HCT116 (cell line): Measurements from ENCODE around the gene TAF1B. TPM values are rescaled to one million over a fixed set of nuclear protein-coding genes. Genes with fewer than 3 reads are reported as not detected.
A peak's percentile ranks its signal among the peaks of the same experiment; 100 is the strongest.

Experiments used
- ATAC-seq: fragments of 200-7000 bp; cut with Tn5 transposase; 2 replicates; pipeline ENCODE4 v1.9.1; 2020; ENCODE audit warnings: mild to moderate bottlenecking, moderate library complexity
- BruUV-seq: library from RNA; stranded (reverse); fragments of 400-500 nt; replicated peaks from 2 replicates; lab custom pipeline; 2021; lab: Mats Ljungman, UMichigan
- CTCF ChIA-PET: fragments of 300-600 bp; sonication (Branson Sonifier 250); formaldehyde crosslinking; loops from one replicate; lab custom pipeline; 2021; ENCODE audit warnings: antibody characterized with exemption; lab: Charles Lee
- POLR2A ChIA-PET: fragments of 300-600, 350-600 bp; sonication (Branson Sonifier 250); formaldehyde crosslinking; loops from one replicate; lab custom pipeline; 2021; ENCODE audit warnings: antibody characterized with exemption; lab: Charles Lee
- RAD21 ChIA-PET, 2 experiments: fragments of 300-600 bp; sonication (Branson Sonifier 250); formaldehyde crosslinking; loops; one replicate each; lab custom pipeline; 2023; ENCODE audit warnings: low total read pairs in 2 of 2; ENCODE audit not compliant: uncharacterized antibody in 2 of 2, unreplicated experiment in 2 of 2, low non-redundant PET in 1 of 2; lab: Charles Lee
- DNase-seq: peaks from one replicate; pipeline ENCODE4 v3.0.0-alpha.2; 2010; ENCODE audit warnings: low read depth, low spot score
- H2AFZ ChIP-seq: fragments of 200-600 bp; shearing (Covaris generic), sonication (generic); 2 replicates; pipeline ENCODE4 v1.6.1; 2017; ENCODE audit warnings: low read depth, mixed run types, mixed read lengths, antibody characterized with exemption, low read length; ENCODE audit not compliant: poor library complexity, severe bottlenecking
- H3K27ac ChIP-seq: 2 replicates; pipeline ENCODE4 v1.5.1; 2012; ENCODE audit warnings: low read depth, low read length
- H3K27me3 ChIP-seq: fragments of 200-600 bp; sonication (generic); 2 replicates; pipeline ENCODE4 v1.6.1; 2016; ENCODE audit warnings: mixed run types, low read length, mixed read lengths; ENCODE audit not compliant: insufficient read depth
- H3K36me3 ChIP-seq, 2 experiments: fragments of 200-500 bp in 1 of 2; fragments of 200-600 bp in 1 of 2; sonication (Bioruptor generic) in 1 of 2; sonication (generic) in 1 of 2; 2 replicates each; pipeline versions ENCODE4 v1.5.1 to v1.6.1; 2014 to 2016; ENCODE audit warnings: low read length in 2 of 2, inconsistent platforms in 1 of 2, mixed read lengths in 1 of 2, mixed run types in 1 of 2; ENCODE audit not compliant: insufficient read depth in 2 of 2, control insufficient read depth in 1 of 2
- H3K4me1 ChIP-seq, 2 experiments: fragments of 200-600 bp in 1 of 2; sonication (generic) in 1 of 2; 2 replicates each; pipeline versions ENCODE4 v1.5.1 to v1.6.1; 2012 to 2017; ENCODE audit warnings: low read length in 2 of 2, inconsistent platforms in 1 of 2, mild to moderate bottlenecking in 1 of 2, mixed read lengths in 1 of 2, mixed run types in 1 of 2, moderate library complexity in 1 of 2; ENCODE audit not compliant: insufficient read depth in 2 of 2, control insufficient read depth in 1 of 2
- H3K4me2 ChIP-seq: fragments of 200-600 bp; sonication (generic); 2 replicates; pipeline ENCODE4 v1.6.1; 2017; ENCODE audit warnings: mixed run types, low read length, mixed read lengths
- H3K4me3 ChIP-seq, 2 experiments: fragments of 200-600 bp in 1 of 2; sonication (generic) in 1 of 2; replicated peaks in 1 of 2; 2 replicates each; pipeline ENCODE4 v1.5.1; 2011 to 2016; ENCODE audit warnings: low read length in 2 of 2, control low read depth in 1 of 2, low read depth in 1 of 2, mild to moderate bottlenecking in 1 of 2, mixed read lengths in 1 of 2, mixed run types in 1 of 2
- H3K79me2 ChIP-seq: fragments of 200-600 bp; sonication (generic); 2 replicates; pipeline ENCODE4 v1.6.1; 2017; ENCODE audit warnings: mild to moderate bottlenecking, mixed run types, low read length, moderate library complexity, mixed read lengths; ENCODE audit not compliant: insufficient read depth
- H3K9ac ChIP-seq: fragments of 200-600 bp; sonication (generic); 2 replicates; pipeline ENCODE4 v1.6.1; 2016; ENCODE audit warnings: low read length, mixed read lengths
- H3K9me2 ChIP-seq: fragments of 200-600 bp; sonication (generic), shearing (Covaris generic); 2 replicates; pipeline ENCODE4 v1.6.1; 2017; ENCODE audit warnings: mixed run types, mild to moderate bottlenecking, moderate library complexity; ENCODE audit not compliant: insufficient read depth
- H3K9me3 ChIP-seq, 2 experiments: fragments of 200-500 bp in 1 of 2; fragments of 200-600 bp in 1 of 2; sonication (Bioruptor generic) in 1 of 2; sonication (generic) in 1 of 2; 2 replicates each; pipeline ENCODE4 v1.6.1; 2014 to 2017; ENCODE audit warnings: low read length in 2 of 2, mixed read lengths in 2 of 2, inconsistent platforms in 1 of 2, low read depth in 1 of 2, mild to moderate bottlenecking in 1 of 2, mixed run types in 1 of 2, moderate library complexity in 1 of 2; ENCODE audit not compliant: control insufficient read depth in 1 of 2, insufficient read depth in 1 of 2
- H4K20me1 ChIP-seq: fragments of 200-600 bp; sonication (generic), shearing (Covaris generic); 2 replicates; pipeline ENCODE4 v1.6.1; 2017; ENCODE audit warnings: mixed run types, mild to moderate bottlenecking, moderate library complexity; ENCODE audit not compliant: insufficient read depth
- CBX3 ChIP-seq: IDR thresholded peaks from 2 replicates; pipeline ENCODE4 v1.6.1; 2012; ENCODE audit warnings: low read depth
- EGR1 ChIP-seq: IDR thresholded peaks from 2 replicates; pipeline ENCODE4 v1.6.1; 2012; ENCODE audit warnings: low read depth
- ELF1 ChIP-seq: IDR thresholded peaks from 2 replicates; pipeline ENCODE4 v1.6.1; 2012; ENCODE audit warnings: low read depth, borderline replicate concordance
- EZH2 ChIP-seq: fragments of 200-600 bp; sonication (generic); IDR thresholded peaks from 2 replicates; pipeline ENCODE4 v1.6.1; 2017; ENCODE audit warnings: antibody characterized with exemption, mixed run types
- EZH2phosphoT487 ChIP-seq: fragments of 200-600 bp; IDR thresholded peaks from 2 replicates; pipeline ENCODE4 v1.6.1; 2018; ENCODE audit warnings: antibody characterized with exemption, borderline replicate concordance
- FOSL1 ChIP-seq: IDR thresholded peaks from 2 replicates; pipeline ENCODE4 v1.6.1; 2012; ENCODE audit warnings: low read depth
- RAD21 ChIP-seq: IDR thresholded peaks from 2 replicates; pipeline ENCODE4 v1.6.1; 2012; ENCODE audit warnings: low read depth, mild to moderate bottlenecking
- SIN3A ChIP-seq: IDR thresholded peaks from 2 replicates; pipeline ENCODE4 v1.6.1; 2012; ENCODE audit warnings: low read depth
- SP1 ChIP-seq: IDR thresholded peaks from 2 replicates; pipeline ENCODE4 v1.6.1; 2012; ENCODE audit warnings: low read depth
- SRF ChIP-seq: IDR thresholded peaks from 2 replicates; pipeline ENCODE4 v1.6.1; 2012; ENCODE audit warnings: low read depth
- TCF7L2 ChIP-seq: IDR thresholded peaks from 2 replicates; pipeline ENCODE4 v1.7.0; 2011; ENCODE audit warnings: borderline replicate concordance, inconsistent platforms; ENCODE audit not compliant: insufficient read depth, insufficient read length; ENCODE audit errors: extremely low read depth
- YY1 ChIP-seq: IDR thresholded peaks from 2 replicates; pipeline ENCODE4 v1.6.1; 2011; ENCODE audit warnings: low read length, low read depth, moderate library complexity, mild to moderate bottlenecking; ENCODE audit not compliant: insufficient replicate concordance; ENCODE audit errors: extremely low read depth
- ZNF274 ChIP-seq: fragments of 200-500 bp; sonication (Bioruptor generic); IDR thresholded peaks from 2 replicates; pipeline ENCODE4 v1.6.1; 2014; ENCODE audit warnings: mild to moderate bottlenecking, low read depth, low read length, inconsistent platforms
- intact Hi-C: fragments of 100-400 bp; cut with micrococcal nuclease; formaldehyde crosslinking; loops from 2 replicates; pipeline ENCODE4 v1.10.0; 2022
- total RNA-seq: library from RNA; stranded (reverse); gene quantifications from one replicate; pipeline ENCODE4 v1.2.1, GENCODE V29; 2021; ENCODE audit not compliant: unreplicated experiment
- TF ChIP-seq, protein P1 (sequence below): IDR thresholded peaks from 2 replicates; pipeline ENCODE4 v1.6.1; 2011; ENCODE audit warnings: mild to moderate bottlenecking, low read length, moderate library complexity; ENCODE audit not compliant: insufficient replicate concordance; ENCODE audit errors: extremely low read depth

Gene TAF1B
- total RNA-seq, 1 experiment from 2014 or later = 27.9 TPM

DNA sequence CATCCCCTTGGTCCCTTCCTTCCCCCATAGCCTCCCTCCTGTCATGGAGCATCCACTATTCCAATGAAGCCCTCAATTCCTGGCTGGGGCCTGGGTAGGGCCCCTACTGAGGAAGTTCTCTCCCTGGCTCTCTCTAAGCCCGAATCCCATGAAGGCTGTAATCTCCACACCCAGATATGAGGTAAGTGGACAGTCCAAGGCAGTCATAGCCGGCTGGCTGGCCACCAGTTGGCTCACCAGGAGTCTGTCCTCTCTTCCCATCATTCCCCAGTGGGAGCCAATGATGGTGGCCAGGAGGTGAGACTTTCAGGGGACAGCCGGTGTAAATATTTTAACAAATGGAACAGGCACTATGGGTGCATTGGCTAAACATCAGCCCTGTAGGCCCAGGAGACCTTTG is 6.8 kb upstream of the TAF1B start:
- BruUV-seq = no TSS peak
- DNase-seq (no peak), ATAC-seq (no peak)
- Histone ChIP-seq H3K9ac (no peak overlapping the region), H3K9me2 (no peaks in the 10 kb centered on the region), H4K20me1 (no peaks in the 10 kb centered on the region), H3K4me1 (peaks cover 9 to 24% of the 10 kb centered on the region in 2 experiments; a peak in 3 of 4 replicates), H3K9me3 (no peaks in the 10 kb centered on the region), H3K27ac (no peak overlapping the region), H3K79me2 (no peaks in the 10 kb centered on the region), H3K36me3 (no peaks in the 10 kb centered on the region), H2AFZ (no peak overlapping the region), H3K27me3 (no peaks in the 10 kb centered on the region), H3K4me2 (no peak overlapping the region), H3K4me3 (no peak overlapping the region)
- CTCF ChIA-PET = no interaction called here
- POLR2A ChIA-PET = no interaction called here
- no peak for TF ChIP-seq SRF
- no peak for TF ChIP-seq CBX3
- TF ChIP-seq EZH2phosphoT487 = no peak
- TF ChIP-seq ZNF274 = no peak
- RAD21 ChIA-PET = no interaction called here
- intact Hi-C loops = no loop called here

GRCh38 chr2:9837451-9837850 is 5.8 kb upstream of the TAF1B start:
- POLR2A ChIA-PET = no interaction called here

More at GRCh38 chr2:9837451-9837850, 5.8 kb upstream of the TAF1B start:
- no TSS peak for BruUV-seq
- H3K79me2 ChIP-seq = no peaks in the 10 kb centered on the region
- H3K4me3 ChIP-seq = no peak overlapping the region
- ChIA-PET RAD21 (no interaction called here), CTCF (no interaction called here)
- H3K9ac ChIP-seq = no peak overlapping the region
- intact Hi-C loops = no loop called here
- no peak overlapping the region for H3K27ac ChIP-seq
- H3K9me3 ChIP-seq = no peaks in the 10 kb centered on the region
- no peaks in the 10 kb centered on the region for H4K20me1 ChIP-seq
- no peaks in the 10 kb centered on the region for H3K36me3 ChIP-seq
- no peak overlapping the region for H2AFZ ChIP-seq
- H3K4me1 ChIP-seq = peaks cover 7 to 21% of the 10 kb centered on the region in 2 experiments; a peak in 3 of 4 replicates
- no peak for ATAC-seq
- H3K9me2 ChIP-seq = no peaks in the 10 kb centered on the region
- TF ChIP-seq EZH2 = no peak
- TF ChIP-seq RAD21 = no peak
- no peak for TF ChIP-seq ELF1
- TF ChIP-seq SP1 = no peak
- no peak for TF ChIP-seq YY1
- TF ChIP-seq SIN3A = no peak
- TF ChIP-seq TCF7L2 = no peak
- TF ChIP-seq EGR1 = no peak
- no peak for TF ChIP-seq FOSL1
- TF ChIP-seq, protein P1, sequence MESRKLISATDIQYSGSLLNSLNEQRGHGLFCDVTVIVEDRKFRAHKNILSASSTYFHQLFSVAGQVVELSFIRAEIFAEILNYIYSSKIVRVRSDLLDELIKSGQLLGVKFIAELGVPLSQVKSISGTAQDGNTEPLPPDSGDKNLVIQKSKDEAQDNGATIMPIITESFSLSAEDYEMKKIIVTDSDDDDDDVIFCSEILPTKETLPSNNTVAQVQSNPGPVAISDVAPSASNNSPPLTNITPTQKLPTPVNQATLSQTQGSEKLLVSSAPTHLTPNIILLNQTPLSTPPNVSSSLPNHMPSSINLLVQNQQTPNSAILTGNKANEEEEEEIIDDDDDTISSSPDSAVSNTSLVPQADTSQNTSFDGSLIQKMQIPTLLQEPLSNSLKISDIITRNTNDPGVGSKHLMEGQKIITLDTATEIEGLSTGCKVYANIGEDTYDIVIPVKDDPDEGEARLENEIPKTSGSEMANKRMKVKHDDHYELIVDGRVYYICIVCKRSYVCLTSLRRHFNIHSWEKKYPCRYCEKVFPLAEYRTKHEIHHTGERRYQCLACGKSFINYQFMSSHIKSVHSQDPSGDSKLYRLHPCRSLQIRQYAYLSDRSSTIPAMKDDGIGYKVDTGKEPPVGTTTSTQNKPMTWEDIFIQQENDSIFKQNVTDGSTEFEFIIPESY = no peak
- H3K4me2 ChIP-seq = peak overlapping the region; percentile 30; the same call in 1 of the 2 replicates
- DNase-seq = no peak
- no peaks in the 10 kb centered on the region for H3K27me3 ChIP-seq
